NCI-H2227 (cell line): ENCODE data around the gene SPDYE4.

Source experiments
- DNase-seq: peaks from one replicate; lab custom pipeline; 2025; ENCODE audit not compliant: unreplicated experiment; lab: John Stamatoyannopoulos, UW

Gene SPDYE4

GRCh38 chr17:8741771-8742170 lies 16.6 kb downstream of the SPDYE4 start:
- DNase-seq, result no peak

DNA sequence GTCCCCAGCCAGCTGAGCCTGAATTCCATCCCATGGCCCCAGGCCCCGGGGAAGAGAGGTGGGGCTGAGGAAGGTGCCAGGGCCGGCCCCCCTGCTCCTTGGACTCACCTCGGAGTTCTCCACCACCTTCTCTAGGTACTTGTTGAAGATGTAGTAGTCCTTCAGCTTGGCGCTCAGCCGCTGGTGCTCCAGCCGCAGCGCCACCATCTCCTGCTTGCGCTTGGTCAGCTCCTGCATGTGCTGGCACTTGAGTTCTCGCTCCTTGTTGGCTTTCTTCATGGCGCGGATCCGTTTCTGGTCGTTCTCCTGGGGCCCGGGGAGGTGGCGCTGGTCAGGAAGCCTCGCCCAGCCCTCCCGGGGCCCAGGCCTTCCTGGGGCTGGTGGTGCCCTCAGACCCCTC lies 17.0 kb downstream of the SPDYE4 start:
- DNase-seq, result no peak

- no peak for DNase-seq
Observed at GRCh38 chr17:8740486-8740885, 17.9 kb downstream of the SPDYE4 start.

DNA sequence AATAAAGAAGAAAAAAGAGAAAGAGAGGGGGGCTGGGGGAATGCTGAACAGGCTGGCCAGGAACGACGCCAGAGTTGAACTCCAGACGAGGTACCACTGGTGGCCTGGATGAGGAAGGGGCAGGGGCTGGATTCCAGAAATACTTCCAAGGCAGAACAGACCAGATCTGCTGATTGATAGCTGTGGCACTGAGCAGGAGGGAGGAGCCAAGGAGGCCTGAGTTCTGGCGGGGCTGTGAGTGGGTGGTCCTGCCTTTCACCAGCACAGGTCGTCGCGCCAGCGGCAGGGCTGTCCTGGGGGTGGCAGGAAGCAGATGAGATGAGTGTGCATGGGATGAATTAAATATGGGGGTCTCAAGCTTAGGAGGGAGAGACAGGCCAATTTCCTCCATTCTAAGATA lies 19.2 kb downstream of the SPDYE4 start:
- no peak for DNase-seq

DNA sequence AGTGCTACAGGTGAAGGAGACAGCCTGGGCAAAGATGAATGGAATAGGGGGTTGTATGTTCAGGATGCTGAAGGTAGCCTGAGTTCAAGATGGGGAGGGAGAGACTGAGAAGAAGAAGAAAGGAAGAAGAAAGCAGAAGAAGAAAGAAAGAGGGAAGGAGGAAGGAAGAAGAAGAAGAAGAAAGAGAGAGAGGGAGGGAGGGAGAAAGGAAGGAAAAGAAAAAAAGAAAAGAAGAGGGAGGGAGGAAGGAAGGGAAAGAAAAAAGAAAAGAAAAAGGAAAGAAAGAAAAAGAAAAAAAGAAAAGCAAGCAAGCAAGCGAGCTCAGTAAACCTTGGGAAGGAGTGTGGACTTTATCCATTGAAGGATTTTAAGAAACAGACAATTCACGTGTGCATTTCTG lies 21.6 kb downstream of the SPDYE4 start:
- DNase-seq, result no peak

- DNase-seq, result no peak
Observed at GRCh38 chr17:8736362-8736761, 22.0 kb downstream of the SPDYE4 start.

DNA sequence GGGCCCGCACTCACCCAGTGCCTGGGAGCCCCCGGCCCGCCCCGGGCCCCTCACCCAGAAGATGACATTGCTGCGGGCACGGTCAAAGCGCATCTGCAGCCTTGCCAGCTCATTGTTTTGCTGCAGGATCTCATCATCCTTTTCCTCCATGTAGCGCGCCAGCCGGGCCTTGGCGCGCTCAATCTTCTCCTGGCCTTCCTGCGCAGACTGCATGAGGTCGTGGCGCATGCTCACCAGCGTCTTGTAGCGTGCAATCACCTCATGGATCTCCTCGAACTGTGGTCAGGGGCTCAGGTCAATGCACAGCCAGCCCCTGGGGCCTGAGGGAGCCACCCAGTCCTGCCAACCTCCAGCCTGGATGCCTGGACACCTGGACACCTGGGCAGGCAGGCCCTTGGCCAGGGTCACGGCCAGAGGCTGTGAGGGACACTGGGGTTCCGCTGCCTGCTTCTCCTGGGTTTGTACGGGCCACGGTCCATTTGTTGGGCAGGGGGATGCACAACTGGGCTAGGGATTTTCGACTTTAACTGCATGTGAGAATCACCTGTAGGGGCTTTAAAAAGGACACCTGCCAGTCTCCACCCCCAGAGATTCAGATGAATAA lies 22.9 kb downstream of the SPDYE4 start:
- DNase-seq, result no peak

DNA sequence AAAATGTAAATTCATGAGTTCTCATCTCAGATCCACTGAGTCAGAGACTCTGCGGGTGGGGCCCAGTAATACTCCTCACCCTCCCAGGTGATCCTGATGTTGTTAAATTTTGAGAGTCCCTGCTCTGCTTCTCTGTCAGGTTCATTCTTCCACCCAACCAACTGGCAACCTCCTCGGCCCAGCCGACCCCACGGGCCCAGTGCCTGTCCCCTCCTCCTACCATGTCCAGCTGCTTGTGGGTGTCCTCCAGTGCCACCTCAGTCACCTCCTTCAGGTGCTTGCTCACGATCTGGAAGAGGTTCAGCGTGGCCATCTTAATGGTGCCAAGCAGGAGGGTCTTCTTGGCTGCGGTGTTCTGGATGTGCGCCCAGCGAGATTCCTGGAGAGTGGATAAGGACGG lies 23.5 kb downstream of the SPDYE4 start:
- no peak for DNase-seq

DNA sequence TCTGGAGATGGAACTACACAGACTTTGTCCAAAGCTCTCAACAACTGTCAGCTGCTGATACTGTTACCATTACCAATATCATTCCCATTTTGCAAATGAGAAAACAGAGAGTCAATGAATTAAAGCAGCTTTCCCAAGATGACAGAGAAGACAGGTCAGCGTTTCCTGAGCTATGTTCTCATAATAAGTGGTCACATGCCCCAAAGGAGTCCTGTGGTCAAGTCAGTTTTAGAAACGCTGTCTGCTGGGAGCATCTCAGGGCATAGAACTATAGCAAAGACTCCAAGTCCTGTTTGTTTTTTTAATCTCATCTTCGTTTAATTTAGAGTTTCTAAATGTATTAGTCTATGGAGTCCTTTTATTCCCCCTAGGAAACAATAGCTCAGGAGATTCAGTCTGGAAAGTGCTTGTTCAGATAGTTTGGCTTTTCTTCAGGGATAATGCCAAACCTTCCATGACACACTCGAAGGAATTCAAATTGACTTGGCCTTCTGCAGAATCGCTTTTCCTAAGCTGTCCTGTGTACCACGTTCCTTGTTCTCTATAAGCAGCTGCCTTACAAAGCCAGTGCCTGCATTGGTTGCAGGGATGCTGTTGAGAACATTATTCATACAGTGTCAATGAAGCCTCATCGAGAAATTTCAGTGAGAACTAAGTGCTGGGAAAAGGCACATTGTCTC lies 25.8 kb downstream of the SPDYE4 start:
- no peak for DNase-seq

GRCh38 chr17:8729860-8730259 lies 28.5 kb downstream of the SPDYE4 start:
- DNase-seq, result no peak

- no peak for DNase-seq
Observed at GRCh38 chr17:8729421-8729820, 28.9 kb downstream of the SPDYE4 start.

GRCh38 chr17:8728971-8729370 lies 29.4 kb downstream of the SPDYE4 start:
- no peak for DNase-seq

DNA sequence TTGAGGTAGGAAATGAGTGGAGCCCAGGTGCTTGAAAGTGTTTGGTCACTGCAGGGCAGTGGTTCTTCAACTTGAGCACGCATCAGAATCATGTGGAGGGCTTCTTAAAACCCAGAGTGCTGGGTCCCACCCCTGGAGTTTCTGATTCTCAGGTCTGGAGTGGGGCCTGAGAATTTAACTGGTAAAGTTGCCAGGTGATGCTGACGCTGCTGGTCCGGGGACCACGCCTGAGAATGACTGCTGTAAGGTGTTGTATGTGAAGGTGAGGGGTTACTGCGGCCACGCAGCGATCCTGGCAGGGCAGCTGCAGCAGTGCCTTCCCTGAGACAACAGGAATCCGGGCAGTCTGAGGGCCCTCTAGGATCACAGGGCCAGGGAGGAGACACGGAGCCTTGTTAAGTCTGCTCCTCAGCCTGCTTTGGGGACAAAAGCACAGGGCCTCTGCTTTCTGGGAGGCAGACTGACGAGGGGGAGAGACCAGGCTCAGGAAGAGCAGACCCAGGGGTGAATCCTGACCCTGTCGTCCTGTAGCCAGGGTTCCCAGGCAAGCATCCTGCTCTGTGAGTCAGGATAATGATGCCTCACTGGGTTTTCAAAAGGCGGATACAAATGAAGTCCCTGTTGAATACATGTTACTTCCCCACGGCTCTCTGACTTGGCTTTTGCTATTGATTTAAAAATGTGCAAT lies 30.0 kb downstream of the SPDYE4 start:
- no peak for DNase-seq

DNA sequence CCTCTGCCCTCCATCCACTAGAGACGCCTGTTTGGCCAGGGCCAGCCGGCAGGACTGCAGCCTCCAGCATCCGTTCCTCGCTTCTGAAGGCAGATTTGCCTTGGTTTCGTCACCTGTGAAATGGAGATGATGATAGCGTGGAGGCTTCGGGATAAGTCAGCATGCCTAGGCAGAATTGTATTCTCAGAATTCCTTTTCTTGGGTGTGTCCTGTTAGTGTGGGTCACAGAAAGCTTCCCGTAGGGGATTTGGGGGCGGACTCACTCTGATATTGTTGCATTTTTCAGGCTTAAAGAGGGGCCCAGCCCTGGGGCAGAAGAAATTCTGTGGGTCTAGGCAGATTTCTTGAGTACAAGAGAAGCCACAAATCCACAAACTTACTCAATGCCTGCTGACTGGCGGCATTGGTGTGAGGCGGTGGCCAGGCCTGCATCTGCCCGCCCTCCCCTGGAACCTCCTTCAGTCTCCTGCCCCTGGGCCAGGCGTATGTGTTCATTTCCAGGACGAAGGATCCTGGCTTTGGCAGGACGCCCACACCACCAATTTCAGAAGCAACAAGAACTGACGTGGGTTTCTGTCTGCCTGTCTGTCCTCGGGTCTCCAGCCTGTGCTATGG lies 31.3 kb downstream of the SPDYE4 start:
- no peak for DNase-seq

- no peak for DNase-seq
Observed at GRCh38 chr17:8725881-8726876, 32.2 kb downstream of the SPDYE4 start.

DNA sequence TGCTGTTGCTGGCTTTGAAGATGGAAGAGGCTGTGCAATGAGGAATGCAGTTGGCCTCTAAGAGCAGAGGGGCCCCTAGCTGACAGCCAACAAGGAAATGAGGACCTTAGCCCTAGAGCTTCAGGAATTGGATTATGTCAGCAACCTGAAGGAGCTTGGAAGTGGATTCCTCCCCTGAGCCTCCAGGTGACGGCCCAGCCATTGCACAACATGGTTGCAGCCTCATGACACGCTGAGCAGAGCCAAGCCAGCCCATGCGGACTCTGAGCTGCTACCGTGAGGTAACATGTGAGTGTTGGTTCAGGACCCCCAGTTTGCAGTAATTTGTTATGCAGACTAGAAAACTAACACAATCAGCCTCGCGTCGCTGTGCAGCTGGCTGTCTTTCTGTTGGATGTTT lies 33.9 kb downstream of the SPDYE4 start:
- DNase-seq, result no peak

DNA sequence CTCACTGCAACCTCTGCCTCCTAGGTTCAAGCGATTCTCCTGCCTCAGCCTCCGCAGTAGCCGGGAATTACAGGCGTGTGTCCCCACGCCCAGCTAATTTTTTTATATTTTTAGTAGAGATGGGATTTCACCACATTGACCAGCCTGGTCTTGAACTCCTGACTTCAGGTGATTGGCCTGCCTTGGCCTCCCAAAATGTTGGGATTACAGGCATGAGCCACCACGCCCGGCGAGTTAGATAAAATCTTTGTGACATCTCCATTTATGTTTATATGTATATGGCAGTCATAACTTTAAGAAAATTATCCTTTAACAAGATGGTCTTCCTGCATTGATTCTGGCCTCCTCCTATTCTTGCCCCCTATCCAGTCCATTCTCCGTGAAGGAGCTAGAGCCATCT lies 37.8 kb downstream of the SPDYE4 start:
- no peak for DNase-seq

- no peak for DNase-seq
Observed at GRCh38 chr17:8719291-8720246, 38.8 kb downstream of the SPDYE4 start.

DNA sequence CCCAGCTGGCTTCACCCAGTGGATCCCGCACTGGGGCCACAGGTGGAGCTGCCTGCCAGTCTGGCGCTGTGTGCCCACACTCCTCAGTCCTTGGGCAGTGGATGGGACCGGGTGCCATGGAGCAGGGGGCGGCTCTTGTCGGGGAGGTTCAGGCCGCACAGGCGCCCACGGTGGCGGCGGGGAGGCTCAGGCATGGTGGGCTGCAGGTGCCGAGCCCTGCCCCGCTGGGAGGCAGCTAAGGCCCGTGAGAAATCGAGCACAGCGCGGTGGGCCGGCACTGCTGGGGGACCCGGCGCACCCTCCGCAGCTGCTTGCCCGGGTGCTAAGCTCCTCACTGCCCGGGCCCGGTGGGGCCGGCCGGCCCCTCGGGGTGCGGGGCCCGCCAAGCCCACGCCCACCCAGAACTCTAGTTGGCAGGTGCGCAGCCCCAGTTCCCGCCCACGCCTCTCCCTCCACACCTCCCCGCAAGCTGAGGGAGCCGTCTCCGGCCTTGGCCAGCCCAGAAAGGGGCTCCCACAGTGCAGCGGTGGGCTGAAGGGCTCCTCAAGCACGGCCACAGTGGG lies 40.3 kb downstream of the SPDYE4 start:
- DNase-seq, result no peak
